Transverse colon (tissue), 4 donors: Measurements from ENCODE around the gene KIF26A.

Experiments
- CTCF ChIP-seq, 5 experiments: fragments of 200-600 bp in 3 of 5; fragments of 450-650 bp in 2 of 5; sonication (generic) in 3 of 5; IDR thresholded peaks; 1 replicate in 2 of 5; 2 replicates in 3 of 5; pipeline ENCODE4 v1.5.1; 2016 to 2017; ENCODE audit warnings: antibody characterized with exemption in 5 of 5, inconsistent platforms in 3 of 5, mild to moderate bottlenecking in 2 of 5, moderate library complexity in 1 of 5
- EP300 ChIP-seq: sonication (generic); formaldehyde crosslinking; IDR thresholded peaks from one replicate; pipeline ENCODE4 v1.6.1; 2017; ENCODE audit warnings: antibody characterized with exemption, low read depth
- POLR2A ChIP-seq: fragments of 450-650 bp; IDR thresholded peaks from one replicate; pipeline ENCODE4 v1.6.1; 2016; ENCODE audit warnings: antibody characterized with exemption, mild to moderate bottlenecking, moderate library complexity
- POLR2AphosphoS5 ChIP-seq, 3 donors: sonication (generic); formaldehyde crosslinking; IDR thresholded peaks; one replicate each; pipeline ENCODE4 v1.6.1; 2016; ENCODE audit warnings: antibody characterized with exemption in 3 of 3

DNA sequence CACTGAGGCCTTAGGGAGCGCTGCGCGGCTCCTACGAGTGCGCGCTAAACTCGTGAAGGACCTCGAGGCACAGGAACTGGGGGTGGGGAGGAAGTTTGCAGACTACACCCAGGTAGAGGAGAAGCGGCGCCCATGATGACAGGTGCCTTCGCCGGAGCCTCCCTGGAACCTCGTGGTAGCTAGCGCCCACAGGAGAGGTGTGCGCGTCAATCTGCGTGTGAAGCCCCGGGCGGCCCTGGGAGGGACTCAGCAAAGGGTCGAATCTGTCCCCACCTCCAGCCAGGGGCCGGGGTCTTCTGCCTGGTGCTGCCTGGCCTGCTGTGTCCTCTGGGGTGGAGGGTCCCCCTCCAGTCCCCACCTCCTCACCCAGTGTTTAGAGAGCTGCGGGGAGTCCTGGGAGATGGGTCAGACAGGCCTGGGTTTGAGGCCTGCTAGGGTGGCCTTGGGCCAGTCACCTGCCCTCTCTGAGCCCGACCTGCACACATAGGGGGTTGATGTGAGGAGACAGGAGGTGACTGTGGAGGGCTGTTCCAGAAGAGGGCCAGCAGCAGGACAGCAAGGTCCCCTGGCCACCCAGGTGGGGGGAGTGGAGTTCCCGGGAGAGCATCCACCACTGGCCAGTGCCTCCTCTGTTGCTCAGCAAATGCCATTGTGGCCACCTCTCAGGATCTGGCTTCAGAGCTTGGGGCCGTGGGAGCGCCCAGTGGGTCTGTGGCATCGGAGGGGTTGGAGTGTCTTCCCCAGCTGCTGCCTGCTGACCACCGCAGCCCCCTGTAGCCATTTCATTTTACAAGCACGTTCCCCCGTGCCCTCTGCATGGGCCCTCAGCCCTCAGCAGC lies 20.2 kb upstream of the KIF26A start:
- TF ChIP-seq CTCF (IDR thresholded peaks at IDR 0.05) (no peak), POLR2AphosphoS5 (IDR thresholded peaks at IDR 0.05) (no peak), POLR2A (no peak), EP300 (no peak)
